ENCODE data around the gene FCRLB. TPM values are rescaled to one million over a fixed set of nuclear protein-coding genes. Genes with fewer than 3 reads are reported as not detected.
"Not testable (repeated sequence)": the region's sequence is repeated elsewhere in the genome, so short reads cannot be mapped to it uniquely, and the experiment has no call there.

The FCRLB gene, protein sequence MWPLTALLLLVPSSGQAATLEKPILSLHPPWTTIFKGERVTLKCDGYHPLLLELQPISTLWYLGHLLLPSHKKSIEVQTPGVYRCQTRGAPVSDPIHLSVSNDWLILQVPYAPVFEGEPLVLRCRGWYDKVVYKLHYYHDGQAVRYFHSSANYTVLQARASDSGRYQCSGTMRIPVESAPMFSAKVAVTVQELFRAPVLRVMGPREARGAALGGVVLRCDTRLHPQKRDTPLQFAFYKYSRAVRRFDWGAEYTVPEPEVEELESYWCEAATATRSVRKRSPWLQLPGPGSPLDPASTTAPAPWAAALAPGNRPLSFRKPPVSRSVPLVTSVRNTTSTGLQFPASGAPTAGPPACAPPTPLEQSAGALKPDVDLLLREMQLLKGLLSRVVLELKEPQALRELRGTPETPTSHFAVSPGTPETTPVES
- polyA plus RNA-seq (2013, experiment 1 of 2): 0.15 TPM
- not detected for polyA plus RNA-seq (2013, experiment 2 of 2)

- Histone ChIP-seq H3K4me1 (ENCODE audit: insufficient read depth, low read length) (no peaks in the 10 kb centered on the region), H3K9me3 (ENCODE audit: insufficient read depth, low read depth, low read length) (no peaks in the 10 kb centered on the region), H3K27ac (ENCODE audit: low read depth, low read length) (no peak within 1 kb of the TSS), H3K4me3 (ENCODE audit: low read length) (no peak within 1 kb of the TSS), H3K27me3 (ENCODE audit: insufficient read depth, low read length) (peaks cover 28% of the 10 kb centered on the region), H3K36me3 (ENCODE audit: insufficient read depth, low read length) (no peaks in the 10 kb centered on the region), H3K9ac (ENCODE audit: low read depth, low read length) (no peak within 1 kb of the TSS)
- WGBS: 91% methylated on average over 4 of the region's 4 CpGs
Measured at GRCh38 chr1:161720956-161721737, at the start of gene FCRLB. Gene FCRLB, plus strand, starts transcription at chr1:161721544. Its CDS starts 1,129 bp downstream, at chr1:161722673.

DNA sequence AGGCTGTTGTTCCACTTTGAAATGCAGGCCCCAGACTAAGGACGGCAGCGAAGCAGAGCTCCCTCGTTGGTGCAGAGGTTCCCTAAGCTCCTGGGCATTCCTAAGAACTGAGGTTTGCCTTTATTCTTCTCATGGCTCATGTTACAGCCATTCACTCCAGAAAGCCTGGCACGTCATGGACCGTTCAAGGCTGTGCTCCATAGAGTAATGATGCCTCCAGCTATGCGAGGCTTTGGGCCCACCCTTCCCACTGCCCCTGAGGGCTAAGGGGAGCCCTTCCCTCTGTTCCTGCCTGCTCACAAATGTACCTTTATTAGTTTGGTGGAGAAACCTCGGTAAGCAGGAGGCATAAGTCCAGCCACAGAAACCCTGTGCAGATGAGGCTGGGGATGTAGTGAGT is 47.9 kb upstream of the FCRLB start:
- H3K27ac ChIP-seq (ENCODE audit: low read depth, low read length); H3K36me3 ChIP-seq (ENCODE audit: insufficient read depth, low read length); H3K4me1 ChIP-seq (ENCODE audit: insufficient read depth, low read length); H3K9ac ChIP-seq (ENCODE audit: low read depth, low read length); H3K4me3 ChIP-seq (ENCODE audit: low read length); H3K27me3 ChIP-seq (ENCODE audit: insufficient read depth, low read length); H3K9me3 ChIP-seq (ENCODE audit: insufficient read depth, low read depth, low read length): not testable (repeated sequence)
- WGBS: 71% methylated on average over 6 of the region's 7 CpGs

- H3K9me3 ChIP-seq (ENCODE audit: insufficient read depth, low read depth, low read length); H3K36me3 ChIP-seq (ENCODE audit: insufficient read depth, low read length); H3K4me1 ChIP-seq (ENCODE audit: insufficient read depth, low read length); H3K4me3 ChIP-seq (ENCODE audit: low read length); H3K27me3 ChIP-seq (ENCODE audit: insufficient read depth, low read length); H3K9ac ChIP-seq (ENCODE audit: low read depth, low read length); H3K27ac ChIP-seq (ENCODE audit: low read depth, low read length): not testable (repeated sequence)
- no CpG with 5 or more reads among the region's 3 CpGs for WGBS
Measured at GRCh38 chr1:161674447-161674846, 46.9 kb upstream of the FCRLB start.

DNA sequence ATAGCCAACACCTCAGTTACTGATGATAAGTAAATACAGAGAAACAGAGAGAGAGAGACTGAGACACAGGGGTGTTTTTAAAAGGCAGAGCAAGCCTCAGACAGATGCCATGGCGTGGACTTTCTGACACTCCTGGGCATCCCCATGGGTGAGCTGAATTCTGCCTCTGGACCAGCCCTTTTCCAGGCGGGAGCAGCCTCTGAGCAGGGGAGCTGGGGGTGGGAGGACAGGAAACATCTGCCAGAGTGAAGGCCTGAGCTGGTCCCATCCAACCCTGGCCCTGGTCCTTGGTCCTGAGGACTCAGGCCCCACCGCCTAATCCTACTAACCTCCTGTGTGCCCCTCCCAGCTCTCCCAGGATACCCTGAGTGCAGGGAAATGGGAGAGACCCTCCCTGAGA is 46.4 kb upstream of the FCRLB start:
- H3K4me3 ChIP-seq (ENCODE audit: low read length); H3K27me3 ChIP-seq (ENCODE audit: insufficient read depth, low read length); H3K36me3 ChIP-seq (ENCODE audit: insufficient read depth, low read length); H3K27ac ChIP-seq (ENCODE audit: low read depth, low read length); H3K4me1 ChIP-seq (ENCODE audit: insufficient read depth, low read length); H3K9ac ChIP-seq (ENCODE audit: low read depth, low read length); H3K9me3 ChIP-seq (ENCODE audit: insufficient read depth, low read depth, low read length): not testable (repeated sequence)
- 90% methylated on average over 2 of the region's 3 CpGs for WGBS

- Histone ChIP-seq H3K36me3 (ENCODE audit: insufficient read depth, low read length) (no peaks in the 10 kb centered on the region), H3K27ac (ENCODE audit: low read depth, low read length) (no peak overlapping the region), H3K27me3 (ENCODE audit: insufficient read depth, low read length) (no peaks in the 10 kb centered on the region), H3K4me1 (ENCODE audit: insufficient read depth, low read length) (0 out of 2 replicates have a peak, but pooled peaks cover 2% of the 10 kb centered on the region), H3K9me3 (ENCODE audit: insufficient read depth, low read depth, low read length) (no peaks in the 10 kb centered on the region), H3K9ac (ENCODE audit: low read depth, low read length) (no peak overlapping the region), H3K4me3 (ENCODE audit: low read length) (no peak overlapping the region)
- WGBS: 91% methylated on average over 2 of the region's 2 CpGs
Measured at GRCh38 chr1:161676441-161676840, 44.9 kb upstream of the FCRLB start.

DNA sequence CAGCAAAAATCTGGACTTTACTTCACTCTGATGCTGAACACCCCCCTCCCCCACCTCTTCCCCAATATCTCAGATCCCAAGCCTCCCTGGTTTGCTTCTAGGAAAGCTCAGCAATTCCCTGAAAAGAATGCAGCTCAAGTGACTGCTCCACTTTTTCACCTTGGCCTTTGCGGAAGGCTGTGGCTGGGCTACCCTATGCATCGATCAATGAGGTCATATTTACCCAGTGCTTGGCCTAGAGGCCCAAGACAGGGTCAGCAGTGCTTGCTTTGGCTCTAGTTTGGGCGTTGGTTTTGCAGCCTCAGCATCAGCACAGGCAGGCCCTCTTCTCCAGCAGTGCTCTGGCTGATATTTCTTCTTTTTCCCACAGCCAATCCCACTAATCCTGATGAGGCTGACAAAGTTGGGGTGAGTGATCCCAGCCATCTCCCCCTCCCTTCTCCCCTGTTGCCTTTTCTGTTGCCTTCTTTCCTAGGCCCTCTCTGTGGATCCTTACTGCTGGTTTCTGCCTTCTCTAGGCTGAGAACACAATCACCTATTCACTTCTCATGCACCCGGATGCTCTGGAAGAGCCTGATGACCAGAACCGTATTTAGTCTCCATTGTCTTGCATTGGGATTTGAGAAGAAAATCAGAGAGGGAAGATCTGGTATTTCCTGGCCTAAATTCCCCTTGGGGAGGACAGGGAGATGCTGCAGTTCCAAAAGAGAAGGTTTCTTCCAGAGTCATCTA is 44.2 kb upstream of the FCRLB start:
- Histone ChIP-seq H3K36me3 (ENCODE audit: insufficient read depth, low read length) (no peaks in the 10 kb centered on the region), H3K9ac (ENCODE audit: low read depth, low read length) (no peak overlapping the region), H3K27me3 (ENCODE audit: insufficient read depth, low read length) (0 out of 2 replicates have a peak, but pooled peaks cover 4% of the 10 kb centered on the region), H3K4me1 (ENCODE audit: insufficient read depth, low read length) (no peaks in the 10 kb centered on the region), H3K27ac (ENCODE audit: low read depth, low read length) (no peak overlapping the region), H3K4me3 (ENCODE audit: low read length) (no peak overlapping the region), H3K9me3 (ENCODE audit: insufficient read depth, low read depth, low read length) (no peaks in the 10 kb centered on the region)
- 91% methylated on average over 5 of the region's 5 CpGs for WGBS

DNA sequence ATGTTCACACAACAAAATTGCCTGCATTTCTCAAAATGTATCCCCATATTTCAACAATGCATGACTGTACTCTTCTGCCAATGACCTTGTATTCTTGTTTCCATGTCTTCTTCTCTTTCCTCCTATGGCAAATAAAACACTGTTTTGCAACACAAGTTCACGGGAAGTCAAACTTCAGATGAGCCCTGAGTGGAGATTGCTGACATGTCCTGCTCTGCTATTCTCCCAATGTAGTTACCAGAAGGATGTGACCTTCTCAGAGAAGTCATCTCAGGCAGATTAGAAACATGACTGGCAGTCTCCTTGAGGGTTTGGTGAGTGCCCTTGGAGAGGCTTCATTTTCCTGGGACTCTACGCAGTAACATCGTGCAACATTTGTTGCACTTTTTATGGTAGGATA is 42.8 kb upstream of the FCRLB start:
- Histone ChIP-seq H3K9ac (ENCODE audit: low read depth, low read length) (no peak overlapping the region), H3K27me3 (ENCODE audit: insufficient read depth, low read length) (0 out of 2 replicates have a peak, but pooled peaks cover 4% of the 10 kb centered on the region), H3K27ac (ENCODE audit: low read depth, low read length) (no peak overlapping the region), H3K4me1 (ENCODE audit: insufficient read depth, low read length) (no peaks in the 10 kb centered on the region), H3K36me3 (ENCODE audit: insufficient read depth, low read length) (no peaks in the 10 kb centered on the region), H3K4me3 (ENCODE audit: low read length) (no peak overlapping the region), H3K9me3 (ENCODE audit: insufficient read depth, low read depth, low read length) (no peaks in the 10 kb centered on the region)
- 99% methylated on average over 2 of the region's 3 CpGs for WGBS

DNA sequence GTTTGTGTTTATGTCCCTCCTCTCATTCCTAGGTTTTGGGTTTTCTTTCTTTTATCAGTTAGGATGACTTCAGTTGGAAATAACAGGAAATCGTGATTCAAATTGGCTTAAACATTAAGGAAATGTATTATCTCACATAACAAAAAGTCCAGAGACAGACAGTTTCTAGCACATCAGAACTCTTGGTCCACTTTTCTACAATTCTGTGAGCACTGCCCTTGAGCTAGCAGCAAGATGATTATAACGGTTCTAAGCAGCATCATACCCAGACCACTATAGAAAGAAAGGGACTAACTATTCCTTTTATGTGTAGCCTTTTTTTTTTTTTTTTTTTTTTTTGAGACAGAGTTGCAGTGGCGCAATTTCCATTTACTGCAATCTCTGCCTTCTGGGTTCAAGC is 39.5 kb upstream of the FCRLB start:
- WGBS: 92% methylated on average over 2 of the region's 3 CpGs
- no peaks in the 10 kb centered on the region for H3K36me3 ChIP-seq (ENCODE audit: insufficient read depth, low read length)
- H3K4me3 ChIP-seq (ENCODE audit: low read length): no peak overlapping the region
- H3K9me3 ChIP-seq (ENCODE audit: insufficient read depth, low read depth, low read length): no peaks in the 10 kb centered on the region
- H3K27me3 ChIP-seq (ENCODE audit: insufficient read depth, low read length): peaks cover 7% of the 10 kb centered on the region; the same call in 1 of the 2 replicates
- no peaks in the 10 kb centered on the region for H3K4me1 ChIP-seq (ENCODE audit: insufficient read depth, low read length)
- no peak overlapping the region for H3K9ac ChIP-seq (ENCODE audit: low read depth, low read length)
- no peak overlapping the region for H3K27ac ChIP-seq (ENCODE audit: low read depth, low read length)

GRCh38 chr1:161688946-161689345 is 32.4 kb upstream of the FCRLB start:
- no peak overlapping the region for H3K9ac ChIP-seq (ENCODE audit: low read depth, low read length)
- no peaks in the 10 kb centered on the region for H3K9me3 ChIP-seq (ENCODE audit: insufficient read depth, low read depth, low read length)
- no peaks in the 10 kb centered on the region for H3K36me3 ChIP-seq (ENCODE audit: insufficient read depth, low read length)
- WGBS: 85% methylated on average over 2 of the region's 3 CpGs
- H3K4me3 ChIP-seq (ENCODE audit: low read length): no peak overlapping the region
- no peak overlapping the region for H3K27ac ChIP-seq (ENCODE audit: low read depth, low read length)
- peaks cover 3% of the 10 kb centered on the region; the same call in 1 of the 2 replicates for H3K27me3 ChIP-seq (ENCODE audit: insufficient read depth, low read length)
- H3K4me1 ChIP-seq (ENCODE audit: insufficient read depth, low read length): no peaks in the 10 kb centered on the region

GRCh38 chr1:161691846-161692245 is 29.5 kb upstream of the FCRLB start:
- no peaks in the 10 kb centered on the region for H3K27me3 ChIP-seq (ENCODE audit: insufficient read depth, low read length)
- H3K4me1 ChIP-seq (ENCODE audit: insufficient read depth, low read length): no peaks in the 10 kb centered on the region
- 88% methylated on average over 3 of the region's 3 CpGs for WGBS
- no peak overlapping the region for H3K27ac ChIP-seq (ENCODE audit: low read depth, low read length)
- no peaks in the 10 kb centered on the region for H3K9me3 ChIP-seq (ENCODE audit: insufficient read depth, low read depth, low read length)
- H3K9ac ChIP-seq (ENCODE audit: low read depth, low read length): no peak overlapping the region
- no peak overlapping the region for H3K4me3 ChIP-seq (ENCODE audit: low read length)
- no peaks in the 10 kb centered on the region for H3K36me3 ChIP-seq (ENCODE audit: insufficient read depth, low read length)
